H9 (cell line): ENCODE measurements around the gene EML1. TPM values are rescaled to one million over a fixed set of nuclear protein-coding genes. Genes with fewer than 3 reads are reported as not detected.

Experiments
- DNase-seq: peaks from one replicate; pipeline ENCODE4 v3.0.0-alpha.2; 2017
- H2AFZ ChIP-seq: one replicate; pipeline ENCODE4 v1.6.1; 2013; ENCODE audit warnings: mild to moderate bottlenecking, low read length, control low read depth, moderate library complexity
- H2AK5ac ChIP-seq: 2 replicates; pipeline ENCODE4 v1.6.1; 2013; ENCODE audit warnings: low read length, control low read depth, mixed read lengths; ENCODE audit not compliant: insufficient read length
- H2BK120ac ChIP-seq: one replicate; pipeline ENCODE4 v1.6.1; 2013; ENCODE audit warnings: low read depth, mild to moderate bottlenecking, low read length, control low read depth, inconsistent platforms; ENCODE audit not compliant: poor library complexity, severe bottlenecking
- H2BK12ac ChIP-seq: 2 replicates; pipeline ENCODE4 v1.6.1; 2013; ENCODE audit warnings: low read length, control low read depth, mixed read lengths, low read depth; ENCODE audit not compliant: insufficient read length
- H2BK15ac ChIP-seq: 2 replicates; pipeline ENCODE4 v1.6.1; 2013; ENCODE audit warnings: low read depth, low read length, control low read depth
- H2BK20ac ChIP-seq: one replicate; pipeline ENCODE4 v1.6.1; 2013; ENCODE audit warnings: low read depth, mild to moderate bottlenecking, low read length, control low read depth, inconsistent platforms; ENCODE audit not compliant: poor library complexity, severe bottlenecking
- H2BK5ac ChIP-seq: 2 replicates; pipeline ENCODE4 v1.6.1; 2013; ENCODE audit warnings: low read length, control low read depth, mixed read lengths; ENCODE audit not compliant: insufficient read length
- H3K14ac ChIP-seq: 2 replicates; pipeline ENCODE4 v1.6.1; 2013; ENCODE audit warnings: low read length, control low read depth; ENCODE audit not compliant: insufficient read depth
- H3K18ac ChIP-seq: 2 replicates; pipeline ENCODE4 v1.6.1; 2013; ENCODE audit warnings: low read depth, mild to moderate bottlenecking, mixed read lengths, low read length, control low read depth; ENCODE audit not compliant: insufficient read length
- H3K23ac ChIP-seq: 2 replicates; pipeline ENCODE4 v1.6.1; 2013; ENCODE audit warnings: low read length, control low read depth, mixed read lengths, low read depth; ENCODE audit not compliant: insufficient read length
- H3K23me2 ChIP-seq: 2 replicates; pipeline ENCODE4 v1.6.1; 2013; ENCODE audit warnings: low read depth, mild to moderate bottlenecking, mixed read lengths, low read length, control low read depth; ENCODE audit not compliant: insufficient read length, poor library complexity, severe bottlenecking
- H3K27ac ChIP-seq: 2 replicates; pipeline ENCODE4 v1.5.1; 2013; ENCODE audit warnings: low read length, control low read depth, mixed read lengths, low read depth; ENCODE audit not compliant: insufficient read length
- H3K27me3 ChIP-seq: 2 replicates; pipeline ENCODE4 v1.6.1; 2013; ENCODE audit warnings: low read length, control low read depth, inconsistent platforms; ENCODE audit not compliant: insufficient read depth
- H3K4ac ChIP-seq: 2 replicates; pipeline ENCODE4 v1.6.1; 2013; ENCODE audit warnings: low read depth, mild to moderate bottlenecking, control low read depth, inconsistent platforms, low read length, moderate library complexity
- H3K4me1 ChIP-seq: 2 replicates; pipeline ENCODE4 v1.6.1; 2013; ENCODE audit warnings: low read length, control low read depth, inconsistent platforms; ENCODE audit not compliant: insufficient read depth
- H3K4me2 ChIP-seq: 2 replicates; pipeline ENCODE4 v1.6.1; 2013; ENCODE audit warnings: low read length, control low read depth, mixed read lengths; ENCODE audit not compliant: insufficient read length, insufficient read depth
- H3K56ac ChIP-seq: 2 replicates; pipeline ENCODE4 v1.6.1; 2013; ENCODE audit warnings: low read depth, mild to moderate bottlenecking, mixed read lengths, low read length, control low read depth; ENCODE audit not compliant: insufficient read length
- H3K79me1 ChIP-seq: 2 replicates; pipeline ENCODE4 v1.6.1; 2013; ENCODE audit warnings: low read depth, mild to moderate bottlenecking, moderate library complexity, low read length, control low read depth, inconsistent platforms; ENCODE audit not compliant: insufficient read depth, poor library complexity, severe bottlenecking
- H3K79me2 ChIP-seq: 2 replicates; pipeline ENCODE4 v1.6.1; 2013; ENCODE audit warnings: low read length, control low read depth, inconsistent platforms; ENCODE audit not compliant: insufficient read depth
- H3K9ac ChIP-seq: 2 replicates; pipeline ENCODE4 v1.6.1; 2013; ENCODE audit warnings: low read length, control low read depth, mixed read lengths; ENCODE audit not compliant: insufficient read length; ENCODE audit errors: extremely low read depth
- H3K9me3 ChIP-seq: one replicate; pipeline ENCODE4 v1.6.1; 2013; ENCODE audit warnings: low read depth, low read length, inconsistent platforms; ENCODE audit not compliant: control insufficient read depth
- H3T11ph ChIP-seq: one replicate; pipeline ENCODE4 v1.6.1; 2013; ENCODE audit warnings: mild to moderate bottlenecking, low read length, control low read depth, inconsistent platforms
- H4K20me1 ChIP-seq: one replicate; pipeline ENCODE4 v1.6.1; 2013; ENCODE audit not compliant: control insufficient read depth, insufficient read length, insufficient read depth
- H4K5ac ChIP-seq: 2 replicates; pipeline ENCODE4 v1.6.1; 2013; ENCODE audit warnings: low read depth, mild to moderate bottlenecking, mixed read lengths, low read length, control low read depth; ENCODE audit not compliant: insufficient read length
- H4K8ac ChIP-seq: replicated peaks from 2 replicates; pipeline ENCODE4 v1.6.1; 2013; ENCODE audit warnings: low read length, control low read depth, mixed read lengths, low read depth; ENCODE audit not compliant: insufficient read length
- H4K91ac ChIP-seq: 2 replicates; pipeline ENCODE4 v1.6.1; 2013; ENCODE audit warnings: low read depth, mild to moderate bottlenecking, moderate library complexity, mixed read lengths, low read length, control low read depth; ENCODE audit not compliant: insufficient read length
- H3K27ac Mint-ChIP-seq, 3 experiments: 2 replicates in 2 of 3; 3 replicates in 1 of 3; pipeline ENCODE4 v1.8.0; 2020 to 2021; ENCODE audit warnings: mixed read lengths in 3 of 3, mild to moderate bottlenecking in 1 of 3, moderate library complexity in 1 of 3
- H3K27me3 Mint-ChIP-seq: 2 replicates; pipeline ENCODE4 v1.8.0; 2021; ENCODE audit warnings: low read depth, mild to moderate bottlenecking, moderate library complexity, mixed read lengths
- H3K36me3 Mint-ChIP-seq, 3 experiments: 2 replicates in 2 of 3; 3 replicates in 1 of 3; pipeline ENCODE4 v1.8.0; 2020 to 2021; ENCODE audit warnings: low read depth in 3 of 3, mixed read lengths in 3 of 3; ENCODE audit not compliant: insufficient read depth in 1 of 3
- H3K4me1 Mint-ChIP-seq, 2 experiments: 2 replicates each; pipeline ENCODE4 v1.8.0; 2020; ENCODE audit warnings: mixed read lengths in 2 of 2
- H3K4me3 Mint-ChIP-seq, 2 experiments: 2 replicates in 1 of 2; 3 replicates in 1 of 2; pipeline ENCODE4 v1.8.0; 2020 to 2021; ENCODE audit warnings: mild to moderate bottlenecking in 2 of 2, mixed read lengths in 2 of 2, moderate library complexity in 1 of 2
- H3K9me3 Mint-ChIP-seq, 2 experiments: 2 replicates in 1 of 2; 3 replicates in 1 of 2; pipeline ENCODE4 v1.8.0; 2020; ENCODE audit warnings: mild to moderate bottlenecking in 2 of 2, mixed read lengths in 2 of 2, moderate library complexity in 1 of 2
- CTCF ChIP-seq: fragments of 200-600 bp; sonication (generic); conservative IDR thresholded peaks from 3 replicates; pipeline ENCODE4 v1.8.0; 2021; ENCODE audit warnings: antibody characterized with exemption, mild to moderate bottlenecking
- WGBS: extraction: QIAGEN DNeasy Blood & Tissue Kit; methylation state at CpG from one replicate; pipeline ENCODE4 v1.1.7; 2013; ENCODE audit warnings: missing lambda C conversion rate, low lambda C conversion rate, mixed read lengths; ENCODE audit not compliant: insufficient read length; ENCODE audit errors: extremely low coverage; 5-methylcytosine and 5-hydroxymethylcytosine counted together
- total RNA-seq: library from RNA; stranded (reverse); gene quantifications from 2 replicates; pipeline ENCODE4 v1.2.1, GENCODE V29; 2021

The EML1 gene
- total RNA-seq, 1 experiment from 2014 or later: 16.7 TPM

- no CpG with 5 or more reads among the region's 4 CpGs for WGBS
- H3K4me2 ChIP-seq: no peak overlapping the region
- no peak overlapping the region for H2BK12ac ChIP-seq
- H3K18ac ChIP-seq: no peak overlapping the region
- H3K9me3 ChIP-seq: peaks cover 5% of the 10 kb centered on the region
- no peaks in the 10 kb centered on the region for H3K4me1 ChIP-seq
- no peak overlapping the region for H4K5ac ChIP-seq
- no peak overlapping the region for H3K27ac ChIP-seq
- no peak overlapping the region for H3T11ph ChIP-seq
- TF ChIP-seq CTCF: no peak
- H2BK120ac ChIP-seq: no peak overlapping the region
- no peak overlapping the region for H3K56ac ChIP-seq
- no peaks in the 10 kb centered on the region for H3K27me3 Mint-ChIP-seq
- no peak for DNase-seq
- H2AK5ac ChIP-seq: no peak overlapping the region
- no peaks in the 10 kb centered on the region for H4K20me1 ChIP-seq
- H3K23ac ChIP-seq: no peak overlapping the region
- no peak overlapping the region for H2BK20ac ChIP-seq
- H3K27me3 ChIP-seq: no peaks in the 10 kb centered on the region
- H3K9ac ChIP-seq: no peak overlapping the region
- H3K36me3 Mint-ChIP-seq: peaks cover 2 to 18% (median 8%) of the 10 kb centered on the region in 3 experiments; a peak in 6 of 7 replicates
- H3K4me3 Mint-ChIP-seq: no peak overlapping the region
- no peaks in the 10 kb centered on the region for H3K79me2 ChIP-seq
- peaks cover 10 to 17% of the 10 kb centered on the region in 2 experiments; a peak in 3 of 4 replicates for H3K4me1 Mint-ChIP-seq
- no peak overlapping the region for H4K8ac ChIP-seq
- H3K9me3 Mint-ChIP-seq: peaks cover 6 to 12% of the 10 kb centered on the region in 2 experiments
- H3K27ac Mint-ChIP-seq: peak overlapping the region in 1 of 3 experiments; percentile 41; a peak in 2 of 7 replicates
- no peak overlapping the region for H4K91ac ChIP-seq
- no peak overlapping the region for H2AFZ ChIP-seq
- no peak overlapping the region for H2BK15ac ChIP-seq
- H3K79me1 ChIP-seq: no peaks in the 10 kb centered on the region
- no peak overlapping the region for H3K14ac ChIP-seq
- H3K23me2 ChIP-seq: no peaks in the 10 kb centered on the region
- H2BK5ac ChIP-seq: no peak overlapping the region
- no peak overlapping the region for H3K4ac ChIP-seq
Observed at GRCh38 chr14:99931308-99931707, 138.1 kb downstream of the EML1 start.
